Hematopoietic multipotent progenitor cell treated with erythropoietin and hydrocortisone succinate and interleukin-3 and kit ligand, for 4 days (in vitro differentiated cells): ENCODE measurements around the gene FHL1.
"Not testable (repeated sequence)": the region's sequence is repeated elsewhere in the genome, so short reads cannot be mapped to it uniquely, and the experiment has no call there.

Experiments
- DNase-seq: peaks from one replicate; pipeline ENCODE4 v3.0.0-alpha.2; 2015

Gene FHL1

GRCh38 chrX:136210806-136211205 lies 63.5 kb downstream of the FHL1 start:
- peak; percentile 54 for DNase-seq

GRCh38 chrX:136211766-136212556 lies 64.6 kb downstream of the FHL1 start:
- DNase-seq = no peak

DNA sequence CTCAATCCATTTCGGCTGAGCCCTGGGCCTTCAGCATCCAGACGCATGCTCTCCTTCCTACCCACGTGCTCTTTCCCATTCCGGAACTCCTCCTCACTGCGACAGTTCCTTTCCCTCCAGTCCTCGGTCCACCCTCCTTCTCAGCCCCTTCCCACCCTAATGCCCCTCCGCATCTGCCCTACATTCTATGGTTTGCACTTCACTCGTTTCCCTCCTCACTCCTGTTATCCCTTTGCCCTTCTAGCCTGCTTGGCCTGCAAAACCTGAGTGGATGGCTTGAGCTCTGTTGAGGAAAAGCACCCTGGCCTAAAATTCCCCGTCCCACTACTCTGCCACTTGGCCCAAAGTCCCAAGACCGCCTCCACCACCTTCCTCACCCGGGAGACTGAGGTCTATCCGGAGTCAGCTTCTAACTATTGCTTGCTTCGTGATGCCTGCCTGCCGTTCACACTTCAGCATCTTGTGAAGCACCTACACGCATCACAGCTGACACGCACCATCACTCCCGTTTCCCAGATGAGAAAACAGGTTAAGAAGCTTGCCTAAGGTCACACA lies 65.3 kb downstream of the FHL1 start:
- no peak for DNase-seq

GRCh38 chrX:136214551-136214950 lies 67.2 kb downstream of the FHL1 start:
- no peak for DNase-seq

- no peak for DNase-seq
Measured at GRCh38 chrX:136215559-136215958, 68.2 kb downstream of the FHL1 start.

GRCh38 chrX:136219893-136220292 lies 72.6 kb downstream of the FHL1 start:
- no peak for DNase-seq

DNA sequence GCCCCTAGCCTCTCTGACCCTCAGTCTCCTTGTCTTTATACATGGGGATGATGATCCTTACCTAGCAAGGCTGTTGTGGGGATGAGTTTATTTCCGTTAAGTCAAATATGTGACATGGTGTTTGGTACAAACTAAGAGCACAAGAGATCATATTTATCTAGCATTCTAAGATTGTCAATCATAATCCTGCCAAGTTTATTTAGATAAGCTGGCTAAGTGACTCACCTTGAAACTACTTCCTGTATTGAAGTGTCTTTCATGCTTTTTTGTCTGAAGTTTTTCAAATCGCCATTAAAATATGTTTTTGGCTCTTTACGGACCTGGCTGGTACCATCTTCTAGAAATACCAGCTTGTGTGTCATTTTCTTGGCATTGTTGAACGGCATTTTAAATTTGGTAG lies 73.2 kb downstream of the FHL1 start:
- DNase-seq = no peak

DNA sequence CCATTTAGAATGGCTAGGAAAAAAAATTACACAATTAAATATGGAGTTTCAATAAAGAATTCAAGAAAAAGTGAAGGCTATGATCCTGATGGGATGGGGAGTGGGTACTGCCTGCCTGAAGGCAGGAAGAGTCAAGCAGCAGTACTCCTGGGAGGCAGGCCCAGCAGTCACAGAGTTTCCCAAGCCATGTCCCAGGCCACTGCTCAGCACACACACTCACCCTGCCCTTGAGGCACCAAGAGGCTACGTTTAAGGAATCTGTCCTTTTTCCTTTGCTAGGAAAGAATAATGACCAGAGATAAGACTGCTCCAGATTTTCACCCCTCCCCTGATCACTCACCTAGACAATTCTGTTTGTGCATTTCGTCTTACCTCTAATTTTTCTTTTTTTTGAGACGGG lies 73.6 kb downstream of the FHL1 start:
- no peak for DNase-seq

DNA sequence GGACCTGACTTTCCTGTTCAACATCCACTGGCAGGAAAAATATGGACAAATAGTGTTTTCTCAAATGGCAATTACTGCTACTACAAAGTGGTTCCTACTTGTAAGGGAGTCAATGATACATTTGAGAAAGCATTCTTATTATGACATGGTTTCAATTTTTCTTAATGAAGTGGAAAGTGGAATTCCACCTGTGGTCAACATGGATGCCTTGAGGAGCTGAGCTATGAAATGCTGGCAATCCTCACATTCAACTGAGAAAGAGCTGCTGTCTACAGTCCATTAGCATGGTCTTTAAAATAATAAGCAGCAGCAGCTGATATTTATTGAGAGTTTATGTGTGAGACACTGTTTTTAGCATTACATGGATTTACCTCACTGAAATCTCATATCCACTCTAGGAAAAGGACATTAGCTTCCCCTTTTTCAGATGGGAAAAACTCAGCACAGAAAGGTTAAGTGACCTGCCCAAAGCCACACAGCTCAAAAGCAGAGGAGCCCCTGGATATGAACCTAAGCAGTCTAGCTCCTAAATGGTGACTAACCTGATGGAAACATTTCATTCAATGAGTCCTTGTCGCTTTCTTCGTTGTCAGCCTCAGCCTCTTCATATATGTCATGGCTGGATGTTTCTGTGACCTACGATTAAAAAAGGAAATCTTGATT lies 74.6 kb downstream of the FHL1 start:
- no peak for DNase-seq

- no peak for DNase-seq
Measured at GRCh38 chrX:136227074-136227473, 79.7 kb downstream of the FHL1 start.

- peak; percentile 39 for DNase-seq
Measured at GRCh38 chrX:136227948-136228838, 80.9 kb downstream of the FHL1 start.

DNA sequence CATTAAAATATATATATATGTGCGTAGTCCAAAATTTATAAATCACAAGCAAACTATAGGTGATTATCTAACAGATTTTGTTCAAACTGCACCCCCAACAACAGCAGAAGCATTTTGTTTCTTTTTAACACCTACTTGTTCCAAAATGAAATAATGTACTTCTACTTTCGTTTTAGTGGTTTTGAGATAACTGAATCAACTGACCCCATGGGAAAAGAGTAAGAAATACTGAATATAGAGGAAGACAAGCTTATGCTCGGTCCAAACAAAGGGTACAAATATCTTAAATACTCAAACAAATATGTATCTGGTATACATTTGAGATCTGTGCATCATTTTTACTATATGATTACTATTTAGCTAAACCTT lies 81.5 kb downstream of the FHL1 start:
- DNase-seq = peak; percentile 20

GRCh38 chrX:136237074-136237473 lies 89.7 kb downstream of the FHL1 start:
- no peak for DNase-seq

GRCh38 chrX:136237849-136238248 lies 90.5 kb downstream of the FHL1 start:
- not testable (repeated sequence) for DNase-seq

DNA sequence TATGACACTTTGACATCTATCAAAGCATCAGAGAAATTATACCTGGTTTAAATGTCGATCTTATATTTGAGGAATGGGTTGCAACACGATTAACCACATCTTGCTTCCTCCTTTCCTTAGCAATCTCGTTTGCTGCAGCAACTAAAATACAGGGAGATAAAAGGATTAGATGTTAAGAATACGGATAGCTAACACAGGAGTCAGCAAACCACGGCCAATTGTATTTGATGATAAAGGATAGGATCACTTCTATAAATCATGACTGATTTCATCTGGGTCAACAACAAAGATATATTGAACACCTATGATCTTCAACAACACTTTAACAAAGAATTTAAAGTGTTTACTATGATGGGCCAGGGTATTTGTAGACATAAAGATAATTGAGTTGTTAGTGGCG lies 98.9 kb downstream of the FHL1 start:
- DNase-seq = no peak

DNA sequence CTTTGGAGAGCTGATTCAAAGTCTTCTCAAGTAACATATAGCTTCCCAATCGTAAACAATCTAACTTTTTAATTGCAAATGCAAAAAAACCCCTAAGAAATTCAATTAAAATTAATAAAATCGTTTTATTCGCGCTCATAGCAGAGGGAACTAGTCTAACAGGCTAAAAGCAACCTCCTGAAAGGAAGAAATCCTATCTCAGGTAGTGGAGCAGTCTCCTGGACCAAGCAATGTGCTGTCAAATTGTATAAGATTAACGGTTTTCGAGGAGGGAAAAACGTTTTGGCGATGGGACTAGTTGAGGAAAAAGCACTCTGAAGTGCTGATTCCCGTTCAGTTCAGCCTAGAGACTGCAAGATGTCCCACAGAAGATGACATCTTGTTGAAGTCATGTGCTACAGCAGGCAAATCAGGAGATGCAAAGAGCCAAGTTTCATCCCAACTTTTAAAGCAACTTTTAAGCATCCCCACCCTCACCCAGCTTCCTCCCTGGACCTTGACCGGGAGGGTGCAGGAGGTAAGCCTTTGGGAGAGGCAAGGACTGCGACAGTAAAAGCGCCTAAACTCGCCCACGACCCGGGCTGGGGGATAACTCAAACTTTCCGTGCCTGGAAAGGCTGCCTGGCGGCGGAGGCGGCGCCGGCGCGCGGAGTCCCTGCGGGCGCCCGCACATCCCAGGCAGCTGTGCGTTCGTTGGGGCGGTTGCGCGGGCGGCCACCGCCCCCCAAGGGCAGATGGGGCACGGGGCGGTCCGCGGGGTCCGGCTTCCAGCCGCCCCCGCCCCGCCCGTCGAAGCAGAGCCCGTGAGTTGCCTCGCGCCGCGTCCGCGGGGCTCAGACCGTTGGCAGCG lies 103.1 kb downstream of the FHL1 start:
- no peak for DNase-seq

DNA sequence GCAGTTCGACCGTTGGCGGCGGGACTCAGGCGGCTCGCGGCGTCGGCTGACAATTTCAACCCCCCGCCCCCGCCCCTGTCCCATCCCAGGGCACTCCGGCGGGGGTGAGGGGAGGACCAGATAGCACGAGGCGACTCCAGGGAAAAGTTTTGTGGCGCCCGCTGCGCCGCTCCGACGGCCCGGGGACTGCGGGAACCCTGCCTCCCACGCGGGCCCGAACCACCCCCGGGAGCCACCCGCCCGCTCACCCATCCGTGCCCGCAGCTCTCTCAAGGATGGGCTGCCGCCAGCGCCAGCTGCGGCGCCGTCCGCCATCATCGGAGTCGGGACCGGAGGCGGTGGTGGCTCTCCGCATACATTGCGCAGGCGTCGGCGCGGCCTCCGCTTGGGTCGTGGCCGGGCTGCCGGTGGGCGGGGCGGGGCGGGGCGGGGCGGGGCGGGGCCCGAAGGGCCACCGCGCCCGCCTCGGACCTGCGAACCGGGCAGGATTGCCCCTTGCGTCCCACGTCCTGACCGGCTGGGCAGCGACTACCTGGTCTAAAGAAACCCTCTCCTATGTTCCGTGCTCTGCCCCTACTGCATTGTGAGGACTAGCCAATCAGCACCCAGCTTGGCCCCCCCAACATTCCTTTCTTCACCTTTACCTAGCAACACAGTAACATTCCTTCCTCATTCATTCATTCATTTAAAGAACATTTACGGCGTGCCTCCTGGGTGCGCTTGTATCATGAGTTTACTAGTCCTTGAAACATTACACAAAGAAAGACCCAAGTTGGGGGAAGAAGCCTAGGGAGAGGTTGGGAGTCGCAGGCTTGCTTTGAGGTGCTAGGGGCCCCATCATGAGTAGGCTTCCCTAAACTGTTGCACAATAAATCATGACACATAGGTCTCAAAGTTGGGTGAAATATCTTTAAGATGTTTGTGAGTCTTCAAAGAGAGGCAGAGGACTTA lies 104.0 kb downstream of the FHL1 start, which contains the start of gene MAP7D3:
MAP7D3 (minus strand) TSS at position 360 of the 951 bp plus-strand sequence; CDS start at position 318, 42 bp downstream.
- peak; percentile 80 for DNase-seq

GRCh38 chrX:136255541-136255940 lies 108.2 kb downstream of the FHL1 start:
- no peak for DNase-seq

DNA sequence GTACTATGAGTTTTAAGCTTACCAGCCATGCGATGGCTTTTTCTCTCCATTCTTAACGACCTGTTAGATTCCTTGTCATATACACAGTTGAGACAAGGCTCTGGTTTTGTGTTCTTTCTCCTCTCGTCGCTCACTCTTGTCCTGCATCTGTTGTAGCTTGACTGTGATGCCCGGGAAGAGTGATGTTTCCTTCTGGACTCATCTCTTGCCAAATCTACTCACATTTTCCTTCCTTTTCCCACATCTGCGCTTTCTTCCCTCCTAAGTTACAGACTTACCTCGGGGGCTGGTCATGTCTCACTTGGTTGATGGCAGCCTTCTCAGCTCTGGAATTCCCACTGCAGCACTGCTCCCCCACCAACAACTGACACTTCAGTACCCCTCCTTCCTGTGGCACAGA lies 108.7 kb downstream of the FHL1 start:
- DNase-seq = no peak

DNA sequence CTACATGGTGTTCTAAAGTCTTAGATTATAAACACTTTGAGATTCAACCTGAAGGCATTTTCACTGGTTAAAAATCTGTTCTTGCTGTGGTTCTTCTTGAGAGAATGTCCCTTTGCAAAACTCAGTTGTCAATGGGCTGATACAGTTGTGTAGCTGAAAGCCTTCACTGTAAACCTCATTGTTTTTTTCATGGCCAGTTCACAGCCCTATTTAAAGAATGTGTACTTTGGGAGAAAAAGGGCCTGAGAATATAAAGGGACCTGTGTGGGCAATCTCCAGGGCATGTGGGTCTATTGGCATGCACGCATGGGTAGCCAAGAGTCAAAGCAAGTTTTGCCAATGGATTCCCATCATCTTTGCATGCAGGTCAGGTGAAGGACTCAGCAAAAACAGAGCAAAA lies 111.6 kb downstream of the FHL1 start:
- no peak for DNase-seq

- peak; percentile 25 for DNase-seq
Measured at GRCh38 chrX:136259543-136259942, 112.2 kb downstream of the FHL1 start.
